IPS-18c (cell line): Measurements from ENCODE around the gene SLC6A6.
"Not testable (repeated sequence)": the region's sequence is repeated elsewhere in the genome, so short reads cannot be mapped to it uniquely, and the experiment has no call there.

Experiments
- H3K4me3 ChIP-seq: 2 replicates; pipeline ENCODE4 v1.7.0; 2013; ENCODE audit warnings: low read depth, mild to moderate bottlenecking, low read length, moderate library complexity; ENCODE audit not compliant: insufficient read depth
- H3K9me3 ChIP-seq: one replicate; pipeline ENCODE4 v1.6.1; 2013; ENCODE audit warnings: mild to moderate bottlenecking, low read length, moderate library complexity; ENCODE audit not compliant: control insufficient read depth, insufficient read depth

SLC6A6 gene

DNA sequence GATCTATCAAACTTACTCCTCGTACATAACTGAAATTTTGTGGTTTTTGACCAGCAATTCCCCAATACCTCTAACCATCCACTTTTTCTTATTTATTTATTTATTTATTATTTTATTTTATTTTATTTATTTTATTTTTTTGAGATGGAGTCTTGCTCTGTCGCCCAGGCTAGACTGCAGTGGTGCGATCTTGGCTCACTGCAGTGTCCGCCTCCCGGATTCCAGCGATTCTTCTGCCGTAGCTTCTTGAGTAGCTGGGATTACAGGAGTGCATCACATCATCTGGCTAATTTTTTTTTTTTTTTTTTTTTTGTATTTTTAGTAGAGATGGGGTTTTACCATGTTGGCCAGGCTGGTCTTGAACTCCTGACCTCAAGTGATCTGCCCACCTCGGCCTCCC, 35.3 kb downstream of the SLC6A6 start:
- not testable (repeated sequence) for H3K4me3 ChIP-seq, H3K9me3 ChIP-seq

DNA sequence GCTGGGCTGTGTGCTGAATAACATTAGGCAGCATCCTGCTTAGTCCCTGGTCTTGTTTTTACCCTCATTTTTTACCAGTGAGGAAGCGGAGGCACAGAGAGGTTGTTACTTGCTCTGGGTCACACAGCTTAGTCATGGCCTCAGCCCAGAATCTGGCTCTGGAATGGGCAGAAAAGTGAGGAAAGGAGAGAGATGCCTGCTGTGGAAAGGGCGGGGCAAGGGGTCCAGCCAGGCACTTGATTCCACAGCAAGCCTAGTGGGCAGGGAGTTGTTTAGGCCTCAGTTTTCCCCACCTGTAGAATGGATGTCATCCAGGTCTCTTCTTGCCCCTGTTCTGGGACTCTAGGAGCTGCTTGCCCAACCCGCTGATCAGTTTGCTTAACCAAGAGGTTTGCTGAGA, 35.9 kb downstream of the SLC6A6 start:
- no peaks in the 10 kb centered on the region for H3K9me3 ChIP-seq
- no peak overlapping the region for H3K4me3 ChIP-seq

DNA sequence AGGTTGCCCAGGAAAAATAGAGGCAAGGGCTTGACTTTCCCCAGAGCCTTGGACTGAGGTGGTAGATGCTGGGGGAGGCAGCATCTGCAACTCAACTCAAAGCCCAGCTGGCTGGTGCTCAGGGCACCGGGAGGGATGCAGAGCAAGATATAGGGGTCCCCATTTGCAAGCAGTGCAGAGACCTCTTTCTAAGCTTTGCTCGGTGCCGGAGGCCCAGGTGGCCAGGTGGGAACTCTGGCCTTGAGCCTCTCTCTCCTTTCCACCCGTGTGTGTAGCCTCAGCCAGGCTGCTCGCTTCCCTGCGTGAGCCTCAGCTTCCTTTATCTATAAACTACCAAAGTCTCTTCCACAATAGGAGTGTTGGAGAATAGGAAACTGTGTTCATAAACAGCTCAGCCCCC, 36.5 kb downstream of the SLC6A6 start:
- H3K4me3 ChIP-seq: no peak overlapping the region
- no peaks in the 10 kb centered on the region for H3K9me3 ChIP-seq

DNA sequence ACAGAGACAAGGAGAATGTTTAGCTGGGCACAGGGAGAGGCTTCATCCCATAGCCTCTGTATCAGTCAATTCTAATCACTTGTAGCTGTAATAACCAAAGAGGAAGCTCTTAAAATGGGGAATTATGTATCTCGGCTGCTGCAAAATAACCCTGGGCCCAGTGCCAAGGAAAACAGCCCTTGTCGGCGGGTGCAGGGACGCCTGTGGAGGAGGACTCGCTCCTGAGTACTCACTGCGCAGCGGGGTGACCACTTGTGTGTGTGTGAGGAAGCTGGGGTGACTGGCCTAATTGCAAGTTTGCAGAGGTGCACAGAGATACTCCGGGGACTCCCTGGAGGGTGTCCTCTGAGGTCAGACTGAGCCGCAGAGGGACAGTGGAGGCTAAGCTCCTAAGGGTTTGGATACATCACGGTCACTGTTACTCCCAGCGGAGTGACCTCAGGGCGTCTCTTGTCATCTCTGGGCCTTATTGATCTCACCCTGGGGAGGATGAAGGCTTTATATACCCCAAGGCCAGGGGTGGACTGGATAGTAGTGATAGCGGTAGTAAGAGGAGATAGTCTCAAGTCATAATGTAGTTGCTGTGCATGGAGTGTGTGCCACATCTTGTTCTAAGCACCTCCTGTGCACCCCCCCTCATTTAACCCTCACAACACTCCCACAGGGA, 37.2 kb downstream of the SLC6A6 start:
- no peaks in the 10 kb centered on the region for H3K9me3 ChIP-seq
- no peak overlapping the region for H3K4me3 ChIP-seq

DNA sequence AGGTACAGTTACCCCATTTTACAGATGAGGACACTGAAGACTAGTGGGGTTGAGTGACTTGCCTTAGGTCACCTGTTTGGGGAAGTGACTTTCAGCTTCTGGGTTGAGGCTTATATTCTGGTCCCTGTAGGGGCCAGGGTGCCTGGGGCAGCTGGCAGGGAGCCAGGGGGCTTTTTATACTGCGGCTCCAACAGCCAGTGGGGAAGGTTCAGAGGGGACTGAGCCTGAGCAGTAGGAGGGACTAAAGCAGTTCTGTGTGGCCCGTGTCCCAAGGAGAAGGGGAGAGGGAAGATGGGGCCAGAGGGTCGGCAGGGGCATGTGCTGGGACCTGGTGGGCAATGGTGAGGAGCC, 37.7 kb downstream of the SLC6A6 start:
- H3K4me3 ChIP-seq: no peak overlapping the region

DNA sequence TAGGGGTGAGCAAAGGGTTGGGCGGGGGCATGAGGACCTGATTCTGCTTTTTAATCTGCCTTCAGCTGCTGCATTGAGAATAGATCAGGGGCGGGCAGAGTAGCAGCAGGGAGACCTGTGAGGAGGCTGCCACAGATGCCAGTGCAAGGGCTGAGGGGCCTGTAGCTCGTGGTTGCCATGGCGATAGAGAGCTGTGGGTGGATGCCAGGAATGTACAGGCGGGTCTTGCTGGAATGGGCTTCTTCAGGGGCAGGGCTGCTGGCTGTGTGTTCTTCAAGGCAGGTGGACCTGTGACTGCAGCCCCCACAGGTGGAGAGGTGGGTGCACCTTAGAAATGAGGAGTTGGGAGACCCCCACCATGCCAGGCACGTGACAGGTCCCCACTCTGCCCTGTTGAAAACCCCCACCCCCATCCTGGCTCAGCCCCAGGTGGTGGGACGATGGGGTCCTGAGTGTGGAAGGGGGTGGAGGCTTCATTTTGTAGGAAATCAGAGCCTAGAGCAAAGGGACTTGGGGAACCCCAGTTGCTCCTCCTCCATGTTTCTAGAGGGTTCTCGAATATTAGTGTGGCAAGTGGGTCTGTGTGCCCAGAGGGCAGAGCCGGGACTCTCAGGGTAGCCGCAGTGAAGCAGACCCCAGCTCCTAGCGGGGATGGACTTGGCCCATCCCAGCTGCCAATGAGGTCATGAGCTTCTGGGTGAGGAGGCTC, 38.3 kb downstream of the SLC6A6 start:
- no peak overlapping the region for H3K4me3 ChIP-seq

More for the DNA sequence above, 37.7 kb downstream of the SLC6A6 start:
- no peaks in the 10 kb centered on the region for H3K9me3 ChIP-seq

DNA sequence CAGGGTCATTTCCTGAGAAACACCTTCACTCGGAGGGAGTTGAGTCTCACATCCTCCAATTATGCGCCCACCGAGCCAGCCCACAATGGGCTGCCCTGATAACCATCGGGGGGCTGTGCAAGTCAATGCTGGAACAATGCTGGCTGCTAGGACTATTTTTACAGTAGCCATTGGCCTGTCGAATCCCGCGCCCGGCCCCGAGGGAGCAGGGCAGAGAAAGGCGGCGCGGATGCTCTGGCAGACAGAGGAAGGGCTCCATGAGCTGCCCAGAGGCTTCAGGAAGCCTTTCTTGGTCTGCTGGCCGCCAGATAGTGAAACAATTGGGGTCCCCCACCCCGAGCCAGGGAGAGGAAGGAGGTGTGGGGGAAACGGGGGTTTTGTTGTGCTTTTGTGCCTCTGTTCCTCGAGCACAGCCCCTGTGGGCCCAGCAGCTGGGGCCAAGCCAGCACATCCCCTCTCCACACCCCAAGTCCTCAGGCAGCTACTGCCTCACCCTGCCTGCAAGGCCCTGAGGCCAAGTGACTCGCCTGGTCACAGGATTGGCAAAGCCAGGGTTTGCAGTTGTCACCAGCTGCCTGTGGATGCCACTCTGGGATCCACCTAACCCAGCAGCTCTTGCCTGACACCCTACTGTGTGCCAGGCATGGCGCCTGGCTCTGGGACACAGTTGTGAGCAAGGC, 39.0 kb downstream of the SLC6A6 start:
- no peaks in the 10 kb centered on the region for H3K9me3 ChIP-seq
- H3K4me3 ChIP-seq: no peak overlapping the region

More for the DNA sequence above, 38.3 kb downstream of the SLC6A6 start:
- no peaks in the 10 kb centered on the region for H3K9me3 ChIP-seq

DNA sequence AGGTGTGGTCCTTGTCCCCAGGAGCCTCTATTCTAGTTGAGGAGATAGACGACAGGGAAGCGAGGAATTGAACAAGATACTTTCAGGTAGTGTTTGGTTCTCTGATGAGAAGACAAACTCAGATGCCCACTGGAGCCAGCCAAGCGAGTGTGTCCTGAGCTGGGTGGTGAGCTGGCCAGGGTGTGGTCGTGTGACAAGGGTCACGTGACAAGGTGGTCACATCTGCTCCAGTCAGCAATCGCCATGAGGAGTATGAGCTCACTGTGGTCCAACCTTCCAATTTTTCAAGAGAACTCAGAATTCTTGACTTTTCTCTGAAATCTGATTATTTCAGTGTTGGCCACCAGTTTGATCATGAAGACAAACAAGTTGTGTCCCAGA, 39.5 kb downstream of the SLC6A6 start:
- H3K4me3 ChIP-seq: no peak overlapping the region

DNA sequence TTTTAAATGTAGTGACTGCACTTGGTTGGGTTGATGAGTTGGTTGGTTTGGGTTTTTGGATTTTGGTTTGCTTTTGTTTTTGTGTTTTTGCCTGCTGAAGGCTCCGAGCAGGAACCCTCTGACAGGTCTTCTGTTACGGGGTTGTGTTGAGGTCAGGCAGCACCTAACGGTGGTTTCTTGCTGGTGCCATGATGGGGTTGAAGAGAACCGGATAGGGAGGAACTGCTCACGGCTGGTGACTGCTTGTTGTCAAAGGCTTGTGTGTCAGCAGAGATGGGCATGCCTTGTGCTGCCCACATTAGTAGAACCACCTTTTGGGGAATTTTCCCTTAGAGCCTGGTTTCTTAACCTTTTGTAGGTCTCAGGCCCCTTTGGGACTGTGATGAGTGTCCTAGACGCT, 42.0 kb downstream of the SLC6A6 start:
- H3K4me3 ChIP-seq: no peak overlapping the region

More for the DNA sequence above, 39.5 kb downstream of the SLC6A6 start:
- no peaks in the 10 kb centered on the region for H3K9me3 ChIP-seq

DNA sequence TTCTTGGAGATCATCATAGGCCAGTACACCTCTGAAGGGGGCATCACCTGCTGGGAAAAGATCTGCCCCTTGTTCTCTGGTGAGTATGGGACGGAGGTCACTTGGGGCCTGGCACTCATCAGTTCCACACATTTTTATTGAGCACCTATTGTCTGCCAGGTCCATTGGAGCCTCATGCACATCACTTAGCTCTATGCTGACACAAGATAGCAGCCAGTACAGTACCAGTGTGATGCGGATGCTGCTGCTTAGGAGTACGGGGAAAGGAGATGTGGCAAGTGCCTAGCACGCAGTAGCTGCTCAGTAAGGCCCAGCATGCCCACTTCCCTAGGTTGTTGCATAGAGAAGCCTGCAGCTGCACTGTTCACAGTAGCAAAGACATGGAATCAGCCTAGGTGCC, 43.4 kb downstream of the SLC6A6 start:
- no peaks in the 10 kb centered on the region for H3K9me3 ChIP-seq
- no peak overlapping the region for H3K4me3 ChIP-seq

More for the DNA sequence above, 42.0 kb downstream of the SLC6A6 start:
- no peaks in the 10 kb centered on the region for H3K9me3 ChIP-seq

DNA sequence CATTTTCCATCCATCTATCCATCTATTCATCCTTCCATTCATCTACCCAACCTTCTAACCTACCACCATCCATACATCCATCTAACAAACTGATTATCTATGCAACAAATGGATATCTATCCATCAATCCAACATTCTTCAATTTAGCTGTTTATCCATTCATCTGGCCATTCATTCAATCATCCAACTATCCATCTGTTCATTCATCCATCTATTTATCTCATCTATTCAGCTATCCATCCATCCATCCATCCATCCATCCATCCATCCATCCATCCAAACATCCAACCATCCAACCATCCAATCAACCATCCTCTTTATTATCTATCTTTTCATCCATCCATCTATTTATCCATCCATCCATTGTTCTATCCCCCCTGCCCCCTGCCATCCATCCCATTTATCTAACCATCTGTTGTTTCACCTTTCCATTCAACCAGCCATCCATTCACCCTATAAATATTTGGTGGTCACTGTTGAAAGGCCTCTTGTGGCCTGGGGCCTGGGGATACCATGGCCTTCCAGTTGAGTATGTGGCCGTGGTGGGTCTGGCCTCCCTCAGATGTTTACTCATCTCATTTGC, 44.7 kb downstream of the SLC6A6 start:
- H3K9me3 ChIP-seq: no peaks in the 10 kb centered on the region
- no peak overlapping the region for H3K4me3 ChIP-seq

DNA sequence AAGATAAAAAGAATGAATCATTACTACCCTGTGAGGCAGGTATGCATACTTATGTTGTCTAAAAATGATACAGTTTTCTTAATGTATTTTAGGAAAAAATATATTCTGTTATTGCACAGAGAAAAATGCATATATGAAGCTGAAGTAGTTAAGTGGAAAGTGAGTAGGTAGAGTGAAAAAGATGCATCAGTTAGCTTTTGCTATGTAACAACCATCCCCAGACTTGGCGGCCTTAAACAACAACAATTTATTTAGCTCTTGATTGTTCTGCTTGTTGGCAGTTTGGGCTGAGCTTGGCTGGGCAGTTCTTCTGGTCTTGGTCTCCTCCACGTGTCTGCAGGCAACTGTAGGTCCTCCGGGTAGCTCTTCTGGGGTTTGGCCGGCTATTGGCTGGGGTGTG, 45.7 kb downstream of the SLC6A6 start:
- H3K4me3 ChIP-seq: no peak overlapping the region; the same call in 1 of the 2 replicates
- H3K9me3 ChIP-seq: no peaks in the 10 kb centered on the region

DNA sequence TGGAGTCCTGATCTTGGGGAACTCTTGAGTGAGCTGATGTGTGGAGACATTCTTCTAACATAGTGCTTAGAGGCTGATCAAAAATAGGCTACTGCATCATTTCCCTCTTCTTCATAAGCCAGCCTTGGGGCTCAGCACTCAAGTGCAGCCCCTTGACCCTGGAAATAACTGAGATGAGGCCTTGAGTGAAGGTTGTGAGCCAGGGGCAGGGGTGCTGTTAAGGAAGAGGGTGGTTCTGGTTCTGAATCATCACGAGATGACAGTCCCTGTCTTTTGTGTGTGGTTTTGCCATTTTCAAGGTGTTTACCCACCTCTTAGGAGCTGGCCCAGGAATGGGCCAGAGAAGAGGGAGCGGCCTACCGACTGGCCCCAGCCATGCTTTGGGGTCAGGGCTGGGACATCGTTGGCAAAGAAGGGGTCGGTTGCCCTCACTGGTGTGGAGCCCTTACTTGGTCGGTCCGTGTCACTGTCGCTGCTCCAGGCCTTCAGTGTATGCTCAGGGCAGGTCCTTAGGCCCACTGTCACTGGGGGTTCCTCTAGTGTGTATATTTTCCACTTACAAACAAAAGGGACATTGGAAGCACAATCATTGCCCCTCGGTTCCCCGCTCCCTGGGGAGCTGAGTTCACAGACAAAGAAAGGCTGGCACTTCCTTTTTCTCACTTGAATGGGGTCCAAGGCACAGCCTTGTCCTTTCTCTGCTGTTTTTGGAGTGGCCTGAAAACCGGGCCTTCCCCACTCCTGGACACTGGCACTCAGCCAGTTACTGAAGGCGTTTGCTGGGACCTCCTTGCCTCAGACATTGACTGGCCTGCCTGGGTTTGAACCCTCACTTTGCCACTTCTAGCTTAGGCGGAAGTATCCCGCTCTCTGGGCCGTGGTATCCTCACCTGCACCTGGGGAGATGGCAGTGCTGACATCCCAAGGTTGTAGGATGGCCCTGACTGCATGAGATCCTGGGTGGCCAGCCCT, 46.6 kb downstream of the SLC6A6 start:
- Histone ChIP-seq H3K4me3 (no peak overlapping the region), H3K9me3 (no peaks in the 10 kb centered on the region)

DNA sequence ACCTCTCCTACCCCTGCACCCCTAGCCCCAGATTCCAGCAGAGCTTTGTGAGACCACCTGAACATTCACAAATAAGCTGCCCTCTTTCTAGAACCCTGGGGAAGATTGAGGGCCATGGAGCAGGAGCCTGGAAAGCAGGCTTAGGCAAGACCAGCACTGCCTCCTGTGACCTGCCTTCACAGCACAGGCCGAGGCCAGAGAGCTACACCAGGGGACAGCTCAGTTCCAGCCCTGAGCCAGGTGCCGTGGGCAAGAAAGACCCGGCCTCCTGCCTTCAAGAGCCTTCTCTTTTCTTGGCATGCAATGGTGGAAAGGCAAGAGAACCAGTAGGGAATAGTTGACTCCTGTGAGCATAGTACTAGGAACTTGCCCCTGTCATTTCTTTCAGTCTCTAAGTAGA, 48.1 kb downstream of the SLC6A6 start:
- Histone ChIP-seq H3K4me3 (no peak overlapping the region), H3K9me3 (no peaks in the 10 kb centered on the region)

DNA sequence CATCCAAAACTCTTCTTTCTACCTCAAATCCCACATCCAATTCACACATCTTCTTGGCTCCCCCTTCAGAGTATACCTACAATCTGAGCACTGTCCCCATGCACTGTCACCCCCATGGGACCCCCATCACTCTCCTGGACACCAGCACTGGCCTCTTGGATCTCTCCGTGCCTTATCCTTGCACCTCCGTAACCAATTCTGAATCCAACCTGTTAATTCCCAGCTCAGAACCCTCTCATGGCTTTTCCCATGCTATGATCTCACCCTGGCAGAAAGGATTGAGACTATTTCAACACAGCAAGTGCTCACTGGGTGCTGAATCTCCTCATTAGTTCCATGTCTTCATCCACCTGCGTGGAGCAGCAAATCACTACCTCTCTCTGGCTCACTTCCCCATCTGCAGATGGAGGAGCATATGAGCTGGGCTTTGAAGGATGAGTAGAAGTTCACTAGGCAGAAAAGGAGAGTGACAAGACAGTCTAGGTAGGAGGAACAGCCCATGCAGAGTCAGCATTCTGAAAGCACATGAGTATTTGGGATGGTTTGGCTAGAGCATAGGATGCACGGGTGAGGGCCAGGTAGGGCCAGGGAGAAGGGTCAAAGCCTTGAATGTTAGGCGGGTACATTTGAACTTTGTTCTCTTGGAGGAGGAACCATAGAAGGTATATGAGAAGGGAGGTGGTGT, 48.7 kb downstream of the SLC6A6 start:
- Histone ChIP-seq H3K9me3 (no peaks in the 10 kb centered on the region), H3K4me3 (no peak overlapping the region)

DNA sequence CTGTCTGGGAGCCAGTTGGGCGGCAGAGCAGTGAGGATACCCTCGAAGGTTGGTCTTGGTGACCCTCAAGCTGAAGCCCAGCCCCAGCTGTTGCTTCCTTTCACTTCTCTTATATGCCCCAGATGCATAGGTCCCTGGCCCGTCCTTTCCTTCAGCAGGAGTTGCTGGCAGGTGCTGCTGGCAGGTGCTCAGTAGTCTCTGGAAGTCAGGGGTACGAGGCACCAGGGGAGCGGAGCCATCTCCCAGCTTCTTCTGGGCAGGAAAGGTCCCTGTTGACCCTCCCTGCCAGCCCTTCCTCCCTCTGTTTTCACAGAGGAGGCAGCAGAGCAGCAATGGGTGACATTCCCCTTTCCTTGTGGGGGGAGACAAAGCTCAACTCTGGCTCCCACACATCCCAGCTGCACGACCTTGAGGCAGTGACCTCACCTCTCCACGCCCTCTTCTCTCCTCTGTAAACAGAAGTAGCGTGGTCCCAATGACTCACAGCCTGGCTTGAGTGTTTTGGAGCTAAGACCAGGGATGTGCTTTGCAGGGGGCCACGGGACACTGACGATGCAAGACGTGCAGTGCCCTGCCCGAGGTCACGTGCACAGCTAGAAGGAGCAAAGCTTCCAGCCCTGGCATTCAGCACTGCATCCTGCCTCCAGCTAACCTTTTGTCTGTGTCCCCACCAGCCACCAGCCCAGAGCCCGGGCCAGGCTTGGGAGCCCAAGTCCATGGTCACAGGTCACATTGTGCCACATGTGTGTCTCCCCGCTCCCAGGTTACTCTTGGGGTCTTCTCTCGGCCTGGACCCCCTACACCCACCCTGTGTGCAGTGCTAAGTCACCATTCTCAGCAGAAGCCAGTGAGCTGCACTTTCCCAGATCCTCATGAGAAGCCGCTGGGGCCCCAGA, 49.7 kb downstream of the SLC6A6 start:
- H3K4me3 ChIP-seq: no peak overlapping the region
- no peaks in the 10 kb centered on the region for H3K9me3 ChIP-seq
